Measurements from ENCODE around the gene CFAP57. TPM values are rescaled to one million over a fixed set of nuclear protein-coding genes. Genes with fewer than 3 reads are reported as not detected.
"Not testable (repeated sequence)": the region's sequence is repeated elsewhere in the genome, so short reads cannot be mapped to it uniquely, and the experiment has no call there.

Gene CFAP57
- 0.46 and 0.69 TPM in 2 replicates for total RNA-seq (2014; rRNA removed; shearing (Covaris generic))
- polyA plus RNA-seq (2014; cell fraction: nucleus; rRNA removed), result 0.15 TPM in 1 of 2 replicates, not detected in the other

- peak; percentile 84 for DNase-seq (ENCODE audit: extremely low read depth, low read depth)
Measured at GRCh38 chr1:43171876-43172526, at the start of gene CFAP57, which contains the start of gene EBNA1BP2. CFAP57 (plus strand) TSS chr1:43172330; CDS start chr1:43172754, 424 bp downstream. EBNA1BP2 (minus strand) TSS chr1:43172290; CDS start chr1:43172118, 172 bp downstream.

DNA sequence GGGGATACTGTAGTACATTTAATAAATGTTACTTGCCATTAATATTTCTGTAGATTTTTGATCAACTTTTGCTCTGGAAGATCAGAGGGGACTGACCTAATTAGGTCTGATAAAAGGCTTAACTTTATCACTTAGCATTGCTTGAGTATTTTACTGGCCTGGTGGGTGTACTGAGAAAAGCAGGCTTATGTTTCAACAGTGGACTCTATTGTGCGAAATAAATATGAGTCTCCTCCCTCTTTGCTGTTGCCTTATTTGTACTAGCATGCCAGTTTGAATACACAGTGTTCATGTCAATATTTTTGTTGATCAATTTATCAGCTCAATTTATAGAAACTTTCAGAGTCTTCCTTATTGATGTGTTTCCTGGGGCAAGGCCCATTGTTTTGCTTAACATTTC is 49.1 kb upstream of the CFAP57 start:
- DNase-seq (ENCODE audit: extremely low read depth, low read depth), result no peak

- no peak for DNase-seq (ENCODE audit: extremely low read depth, low read depth)
Measured at GRCh38 chr1:43128816-43129215, 43.3 kb upstream of the CFAP57 start.

DNA sequence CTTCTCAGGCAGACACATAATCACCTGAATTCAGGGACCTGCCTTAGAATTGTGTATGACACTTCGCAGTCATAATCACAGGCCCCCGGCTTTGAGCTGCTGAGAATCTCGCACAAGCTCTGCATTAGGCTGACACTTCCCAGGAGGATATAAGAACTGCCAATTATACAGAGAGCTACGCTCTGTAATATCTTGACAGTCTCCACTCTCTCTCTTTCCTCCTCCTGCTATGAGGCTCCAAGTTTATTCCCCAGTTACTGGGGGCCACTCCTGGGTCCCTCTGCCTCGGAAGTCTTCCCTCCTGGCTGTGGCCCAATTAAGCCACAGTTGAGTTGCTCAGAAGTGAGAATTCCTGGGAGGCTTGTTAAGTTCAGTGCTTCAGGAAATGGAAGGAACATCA is 42.7 kb upstream of the CFAP57 start:
- DNase-seq (ENCODE audit: extremely low read depth, low read depth), result no peak

DNA sequence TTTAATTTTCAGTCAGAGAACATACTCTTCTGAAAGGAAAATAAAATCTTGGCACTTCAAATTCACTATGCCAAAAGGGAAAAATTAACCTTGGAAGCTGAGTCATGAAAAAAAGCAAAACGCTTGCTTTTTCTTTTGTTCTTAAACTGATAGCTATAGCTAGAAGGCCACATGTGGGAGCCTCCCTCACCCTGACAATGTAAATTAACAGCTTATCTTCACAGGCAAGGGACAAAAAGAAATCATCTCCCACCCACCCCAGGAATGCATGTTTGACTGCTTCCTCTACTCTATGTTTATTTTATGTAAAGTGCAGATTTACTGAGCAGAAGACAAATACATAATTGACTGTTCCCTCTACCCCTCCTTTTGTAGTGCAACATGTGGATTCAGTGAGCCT is 38.1 kb upstream of the CFAP57 start:
- DNase-seq (ENCODE audit: extremely low read depth, low read depth), result no peak

DNA sequence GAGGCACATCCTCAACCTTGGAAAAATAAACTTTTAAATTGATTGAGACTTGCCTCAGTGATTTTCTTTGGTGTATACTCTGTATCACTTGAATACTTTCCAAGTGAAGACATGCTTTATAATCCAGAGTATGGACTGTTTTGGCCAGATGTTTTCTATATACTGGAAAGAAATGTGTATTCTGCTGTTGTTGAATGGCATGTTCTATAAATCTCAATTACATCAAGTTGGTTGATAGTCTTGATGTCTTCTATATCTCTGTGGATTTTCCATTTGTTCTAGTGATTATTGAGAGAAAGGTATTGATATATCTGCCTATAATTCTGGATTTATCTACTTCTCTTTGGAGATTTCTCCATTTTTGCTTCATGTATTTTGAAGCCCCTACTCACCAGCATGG is 37.5 kb upstream of the CFAP57 start:
- DNase-seq (ENCODE audit: extremely low read depth, low read depth), result no peak

DNA sequence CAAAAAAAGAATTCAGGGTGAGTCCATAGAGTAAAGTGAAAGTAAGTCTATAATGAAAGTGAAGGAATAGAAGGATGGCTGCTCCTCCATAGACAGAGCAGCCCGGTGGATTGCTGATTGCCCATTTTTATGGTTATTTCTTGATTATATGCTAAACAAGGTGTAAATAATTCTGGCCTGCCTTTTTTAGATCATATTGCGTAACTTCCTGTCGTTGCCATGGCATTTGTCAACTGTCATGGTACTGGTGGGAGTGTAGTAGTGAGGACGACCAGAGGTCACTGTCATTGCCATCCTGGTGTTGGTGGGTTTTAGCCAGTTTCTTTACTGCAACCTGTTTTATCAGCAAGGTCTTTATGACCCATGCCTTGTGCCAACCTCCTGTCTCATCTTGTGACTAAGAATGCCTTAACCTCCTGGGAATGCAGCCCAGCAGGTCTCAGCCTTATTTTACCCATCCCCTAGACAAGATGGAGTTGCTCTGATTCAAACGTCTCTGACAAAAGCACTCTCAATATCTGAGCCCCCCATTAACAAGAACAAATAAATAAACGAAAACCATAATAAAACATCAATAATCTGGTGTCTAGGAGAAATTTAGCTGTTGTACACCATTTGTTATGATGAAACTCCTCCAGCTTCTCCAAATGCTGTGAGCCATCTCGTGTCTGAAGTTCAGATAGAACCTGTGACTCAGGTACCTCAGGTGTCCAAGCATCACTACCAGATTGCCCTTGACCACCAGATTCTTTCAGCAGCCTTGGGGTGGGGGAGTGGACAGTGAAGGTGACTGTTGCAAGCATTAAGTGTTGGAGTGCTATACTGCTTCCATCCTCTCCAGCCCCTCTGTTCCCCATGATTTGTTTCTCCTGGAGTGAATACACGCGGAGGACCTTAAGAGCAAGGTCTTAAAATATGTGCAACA is 36.0 kb upstream of the CFAP57 start:
- no peak for DNase-seq (ENCODE audit: extremely low read depth, low read depth)

- DNase-seq (ENCODE audit: extremely low read depth, low read depth), result no peak
Measured at GRCh38 chr1:43137445-43138052, 34.6 kb upstream of the CFAP57 start.

DNA sequence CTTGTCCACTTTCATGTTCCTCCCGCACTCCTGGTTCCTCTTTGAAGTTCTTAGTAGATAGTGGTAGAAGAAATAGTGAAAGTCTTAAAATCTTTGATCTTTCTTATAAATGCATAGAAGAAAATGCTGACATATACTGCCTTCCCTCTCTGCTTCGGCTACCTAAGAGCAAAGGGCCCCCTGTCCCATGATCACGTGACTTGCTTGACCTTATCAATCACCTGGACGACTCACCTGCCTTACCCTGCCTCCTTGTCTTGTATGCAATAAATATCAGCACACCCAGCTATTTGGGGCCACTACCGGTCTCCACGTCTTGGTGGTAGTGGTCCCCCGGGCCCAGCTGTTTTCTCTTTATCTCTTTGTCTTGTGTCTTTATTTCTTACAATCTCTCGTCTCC is 32.8 kb upstream of the CFAP57 start:
- not testable (repeated sequence) for DNase-seq (ENCODE audit: extremely low read depth, low read depth)

GRCh38 chr1:43140010-43140409 is 32.1 kb upstream of the CFAP57 start:
- DNase-seq (ENCODE audit: extremely low read depth, low read depth), result no peak

- DNase-seq (ENCODE audit: extremely low read depth, low read depth), result no peak
Measured at GRCh38 chr1:43140583-43140982, 31.5 kb upstream of the CFAP57 start.

DNA sequence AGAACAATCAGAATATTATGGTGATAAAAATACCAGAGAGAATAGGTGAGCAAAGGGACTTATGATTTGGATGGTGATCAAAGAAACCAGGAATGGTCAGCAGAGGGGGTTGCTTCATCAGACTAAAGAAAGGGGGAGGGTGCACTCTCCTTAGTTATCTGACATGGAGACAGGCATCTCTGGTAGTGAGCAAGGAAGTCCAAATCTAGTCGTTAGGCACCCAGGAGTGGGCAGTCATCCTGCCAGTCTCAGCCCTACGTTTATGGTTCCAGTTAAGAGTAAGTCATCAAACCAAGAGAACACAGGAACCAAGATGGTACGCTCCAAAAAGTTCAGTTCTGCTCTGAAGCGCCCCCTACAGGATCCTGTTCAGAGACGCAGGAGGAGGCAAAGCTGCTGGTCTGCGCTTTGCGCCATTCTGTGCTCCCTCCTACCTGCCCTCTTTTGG is 28.7 kb upstream of the CFAP57 start:
- peak; percentile 31 for DNase-seq (ENCODE audit: extremely low read depth, low read depth)

- DNase-seq (ENCODE audit: extremely low read depth, low read depth), result no peak
Measured at GRCh38 chr1:43144237-43144636, 27.9 kb upstream of the CFAP57 start.

DNA sequence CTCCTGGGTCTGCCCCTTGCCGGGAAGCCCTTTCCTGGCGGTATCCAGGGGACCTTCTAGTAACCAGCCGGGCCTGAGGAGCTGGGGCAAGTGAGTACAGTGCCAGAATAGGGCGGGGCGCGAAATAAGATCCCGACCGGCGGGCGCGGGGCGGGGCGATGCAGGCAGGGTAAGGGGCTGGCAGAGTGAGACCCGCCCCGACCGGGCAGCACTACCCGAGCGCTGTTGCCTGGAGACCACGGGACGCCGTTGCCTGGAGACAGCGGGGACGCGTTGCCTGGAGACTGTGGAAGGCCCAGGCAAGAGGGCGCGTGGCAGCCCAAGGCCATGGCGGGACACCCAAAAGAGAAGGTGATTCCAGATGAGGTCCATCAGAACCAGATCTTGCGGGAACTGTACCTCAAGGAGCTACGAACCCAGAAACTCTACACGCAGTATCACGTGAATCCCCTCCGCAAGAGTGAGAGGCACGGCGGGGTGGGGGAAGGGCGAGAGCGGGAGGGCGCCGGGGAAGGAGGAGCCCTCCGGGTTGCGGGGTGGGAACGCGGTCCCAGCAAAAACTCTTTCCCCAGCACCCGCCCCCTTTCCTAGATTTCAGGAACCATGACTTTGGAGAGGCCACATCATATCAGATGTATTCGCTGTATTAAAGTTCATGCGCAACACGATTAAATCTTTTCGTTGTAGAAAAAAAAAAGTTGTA is 24.4 kb upstream of the CFAP57 start:
- peak; percentile 57 for DNase-seq (ENCODE audit: extremely low read depth, low read depth)

DNA sequence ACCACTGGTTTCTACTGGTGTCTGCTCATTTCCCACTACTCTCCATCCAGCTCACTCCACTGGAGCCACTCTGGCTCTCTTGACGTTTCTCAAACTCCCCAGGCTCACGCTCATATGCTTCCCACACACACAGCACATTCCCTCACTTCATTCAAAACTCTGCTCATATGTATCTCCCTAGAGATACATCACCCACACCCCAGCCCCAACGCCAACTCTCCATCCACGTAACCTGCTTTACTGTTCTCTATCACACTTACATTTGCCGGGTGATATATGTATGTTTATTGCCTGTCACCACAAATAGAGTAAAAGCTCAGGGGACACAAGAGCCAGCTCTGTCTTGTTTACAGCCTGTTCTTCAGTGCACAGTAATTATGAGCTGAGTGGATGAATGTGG is 22.2 kb upstream of the CFAP57 start:
- DNase-seq (ENCODE audit: extremely low read depth, low read depth), result no peak

- no peak for DNase-seq (ENCODE audit: extremely low read depth, low read depth)
Measured at GRCh38 chr1:43152866-43153265, 19.3 kb upstream of the CFAP57 start.

DNA sequence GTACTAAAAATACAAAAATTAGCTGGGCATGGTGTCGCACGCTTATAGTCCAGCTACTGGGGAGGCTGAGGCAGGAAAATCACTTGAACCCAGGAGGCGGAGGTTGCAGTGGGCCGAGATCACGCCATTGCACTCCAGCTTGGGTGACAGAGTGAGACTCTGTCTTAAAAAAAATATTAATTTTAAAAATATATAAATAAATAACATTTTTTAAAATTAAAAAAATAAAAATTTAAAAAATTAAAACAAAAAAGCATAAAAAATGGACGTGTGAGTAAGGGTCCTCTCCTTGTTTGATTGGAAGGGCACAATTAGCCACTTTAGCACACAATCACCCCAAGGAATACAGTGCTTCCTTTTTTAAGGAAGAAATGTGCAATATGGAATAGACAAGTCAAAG is 18.7 kb upstream of the CFAP57 start:
- no peak for DNase-seq (ENCODE audit: extremely low read depth, low read depth)

DNA sequence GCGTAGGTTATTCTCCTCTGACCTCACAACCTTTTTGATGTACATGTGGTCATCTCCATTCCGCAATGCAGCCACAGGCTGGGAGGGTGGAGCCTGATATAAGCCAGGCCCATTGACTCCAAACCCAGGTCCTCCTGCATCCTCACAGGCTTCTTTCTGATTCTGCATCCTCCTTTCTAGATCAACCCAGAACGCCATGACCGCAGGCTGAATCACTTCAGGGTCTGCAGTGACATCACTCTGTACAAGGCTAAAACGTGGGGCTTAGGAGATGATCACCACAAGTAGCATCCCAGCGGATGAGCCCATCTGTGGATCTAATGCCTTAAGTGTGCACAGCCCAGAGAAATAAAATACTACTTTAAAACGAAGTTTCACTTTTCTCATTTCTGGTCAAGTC is 16.1 kb upstream of the CFAP57 start:
- DNase-seq (ENCODE audit: extremely low read depth, low read depth), result no peak

GRCh38 chr1:43165162-43165561 is 7.0 kb upstream of the CFAP57 start:
- no peak for DNase-seq (ENCODE audit: extremely low read depth, low read depth)

DNA sequence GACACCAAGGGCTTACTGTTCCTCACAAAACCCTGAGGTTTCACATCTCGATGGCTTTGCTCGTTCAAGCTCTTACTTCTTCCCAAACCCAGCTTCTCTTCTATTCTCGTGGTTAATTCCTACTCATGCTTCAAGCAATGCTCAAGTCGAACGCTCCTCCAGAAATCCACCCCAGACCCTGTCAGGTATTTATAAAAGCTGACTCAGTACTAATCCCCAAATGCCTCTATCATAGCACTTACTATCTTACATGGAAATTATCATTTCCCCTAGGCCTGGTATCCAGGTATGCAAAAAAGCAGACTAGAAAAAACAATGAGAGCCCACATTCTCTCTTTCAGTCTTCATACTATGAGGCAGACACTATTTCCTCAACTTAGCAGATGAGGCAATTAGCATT is 6.4 kb upstream of the CFAP57 start:
- DNase-seq (ENCODE audit: extremely low read depth, low read depth), result no peak

Measured in NCI-H460 (cell line).